ENCODE results near the gene ARL3. TPM values are rescaled to one million over a fixed set of nuclear protein-coding genes. Genes with fewer than 3 reads are reported as not detected.

ARL3 gene
- total RNA-seq, 1 experiment from 2014 or later, result 13.3 TPM

- CTCF ChIA-PET, result no interaction called here
- POLR2A ChIA-PET, result no interaction called here
Measured at GRCh38 chr10:102721954-102722353, 7.8 kb upstream of the ARL3 start.

More at GRCh38 chr10:102721954-102722353, 7.8 kb upstream of the ARL3 start:
- Histone ChIP-seq H3K4me1 (ENCODE audit: control insufficient read depth in 1 of 2, insufficient read depth in 2 of 2, low read length in 2 of 2) (0 out of 4 replicates have a peak, but pooled peaks cover 0 to 6% of the 10 kb centered on the region in 2 experiments), H3K9me2 (ENCODE audit: insufficient read depth) (no peaks in the 10 kb centered on the region), H3K9ac (ENCODE audit: low read length) (no peak overlapping the region), H3K27ac (ENCODE audit: low read depth, low read length) (no peak overlapping the region), H4K20me1 (ENCODE audit: insufficient read depth) (no peaks in the 10 kb centered on the region), H3K4me3 (replicated peaks in 1 of 2; ENCODE audit: low read depth in 1 of 2, low read length in 2 of 2) (no peak overlapping the region), H3K9me3 (ENCODE audit: control insufficient read depth in 1 of 2, insufficient read depth in 1 of 2, low read depth in 1 of 2, low read length in 2 of 2) (no peaks in the 10 kb centered on the region), H3K36me3 (ENCODE audit: control insufficient read depth in 1 of 2, insufficient read depth in 2 of 2, low read length in 2 of 2) (no peaks in the 10 kb centered on the region; a peak in 1 of 4 replicates), H3K27me3 (ENCODE audit: insufficient read depth, low read length) (no peaks in the 10 kb centered on the region), H2AFZ (ENCODE audit: low read depth, low read length, poor library complexity, severe bottlenecking) (no peak overlapping the region), H3K4me2 (ENCODE audit: low read length) (no peak overlapping the region), H3K79me2 (ENCODE audit: insufficient read depth, low read length) (peaks cover 25% of the 10 kb centered on the region)
- no TSS peak for BruUV-seq (replicated peaks)
- ATAC-seq (no peak), DNase-seq (ENCODE audit: low read depth, low spot score) (no peak)
- intact Hi-C loops (cut with micrococcal nuclease), result no loop called here
- TF ChIP-seq YY1 (IDR thresholded peaks at IDR 0.05; ENCODE audit: extremely low read depth, insufficient replicate concordance, low read depth, low read length) (no peak), SIN3A (IDR thresholded peaks at IDR 0.05; ENCODE audit: low read depth) (no peak), POLR2A (IDR thresholded peaks at IDR 0.05; ENCODE audit: borderline replicate concordance, extremely low read depth, insufficient read depth, insufficient read length) (no peak), POLR2AphosphoS5 (IDR thresholded peaks at IDR 0.05; ENCODE audit: low read depth, low read length) (no peak), ELF1 (IDR thresholded peaks at IDR 0.05; ENCODE audit: borderline replicate concordance, low read depth) (no peak), CEBPB (IDR thresholded peaks at IDR 0.05; ENCODE audit: low read depth) (no peak), ZNF274 (IDR thresholded peaks at IDR 0.05; ENCODE audit: low read depth, low read length) (no peak), EGR1 (IDR thresholded peaks at IDR 0.05; ENCODE audit: low read depth) (no peak), EZH2 (IDR thresholded peaks at IDR 0.05) (no peak), CTCF (IDR thresholded peaks at IDR 0.05 in 2 of 3, conservative IDR thresholded peaks at IDR 0.05 in 1 of 3; ENCODE audit: borderline replicate concordance in 1 of 3, insufficient read depth in 1 of 3, low read depth in 2 of 3, low read length in 2 of 3) (no peak), JUND (IDR thresholded peaks at IDR 0.05) (no peak), FOSL1 (IDR thresholded peaks at IDR 0.05; ENCODE audit: low read depth) (no peak), ZBTB33 (IDR thresholded peaks at IDR 0.05; ENCODE audit: extremely low read depth, insufficient replicate concordance, low read length) (no peak), SRF (IDR thresholded peaks at IDR 0.05; ENCODE audit: low read depth) (no peak), ATF3 (IDR thresholded peaks at IDR 0.05) (no peak), MAX (IDR thresholded peaks at IDR 0.05) (no peak)
- RAD21 ChIA-PET (ENCODE audit: low non-redundant PET in 1 of 2, low total read pairs in 2 of 2, uncharacterized antibody in 2 of 2, unreplicated experiment in 2 of 2), result no interaction called here

Measured in HCT116 (cell line).